Astrocyte (in vitro differentiated cells and primary cell): ENCODE data around the gene RPL35. TPM values are rescaled to one million over a fixed set of nuclear protein-coding genes. Genes with fewer than 3 reads are reported as not detected.

ENCODE experiments used
- DNase-seq: peaks from one replicate; pipeline ENCODE4 v3.0.0-alpha.2; 2010; ENCODE audit warnings: low read depth
- FAIRE-seq: peaks from 2 replicates; lab custom pipeline; 2011; peaks lifted over from hg19 to GRCh38; lab: Jason Lieb, UNC
- H2AFZ ChIP-seq: 2 replicates; pipeline ENCODE4 v1.6.0; 2012; ENCODE audit warnings: low read depth, low read length, inconsistent platforms
- H3K27ac ChIP-seq: 2 replicates; pipeline ENCODE4 v1.5.1; 2011; ENCODE audit warnings: low read depth, low read length, inconsistent platforms
- H3K27me3 ChIP-seq: 2 replicates; pipeline ENCODE4 v1.6.0; 2011; ENCODE audit warnings: low read length, inconsistent platforms; ENCODE audit not compliant: insufficient read depth
- H3K36me3 ChIP-seq: 2 replicates; pipeline ENCODE4 v1.5.1; 2011; ENCODE audit warnings: low read length, inconsistent platforms; ENCODE audit not compliant: insufficient read depth
- H3K4me1 ChIP-seq: 2 replicates; pipeline ENCODE4 v1.5.1; 2011; ENCODE audit warnings: low read length, inconsistent platforms; ENCODE audit not compliant: insufficient read depth
- H3K4me2 ChIP-seq: 2 replicates; pipeline ENCODE4 v1.6.0; 2012; ENCODE audit warnings: low read length, inconsistent platforms
- H3K4me3 ChIP-seq: 2 replicates; pipeline ENCODE4 v1.5.1; 2011; ENCODE audit warnings: low read depth, mild to moderate bottlenecking, low read length, inconsistent platforms; ENCODE audit not compliant: insufficient read depth
- H3K79me2 ChIP-seq: 2 replicates; pipeline ENCODE4 v1.6.0; 2012; ENCODE audit warnings: mild to moderate bottlenecking, low read length, inconsistent platforms; ENCODE audit not compliant: insufficient read depth
- H3K9ac ChIP-seq: 2 replicates; pipeline ENCODE4 v1.6.0; 2012; ENCODE audit warnings: mild to moderate bottlenecking, low read length, inconsistent platforms
- H3K9me3 ChIP-seq: 2 replicates; pipeline ENCODE4 v1.5.1; 2012; ENCODE audit warnings: low read depth, mild to moderate bottlenecking, low read length, inconsistent platforms; ENCODE audit not compliant: insufficient read depth
- H4K20me1 ChIP-seq: 2 replicates; pipeline ENCODE4 v1.6.0; 2012; ENCODE audit warnings: low read length, inconsistent platforms; ENCODE audit not compliant: insufficient read depth
- H3K27ac Mint-ChIP-seq: one replicate; pipeline ENCODE4 v1.8.0; 2021; ENCODE audit warnings: mild to moderate bottlenecking, mixed read lengths; ENCODE audit not compliant: unreplicated experiment
- H3K27me3 Mint-ChIP-seq: one replicate; pipeline ENCODE4 v1.8.0; 2021; ENCODE audit warnings: low read depth, mixed read lengths; ENCODE audit not compliant: unreplicated experiment
- H3K36me3 Mint-ChIP-seq: one replicate; pipeline ENCODE4 v1.8.0; 2021; ENCODE audit warnings: low read depth, mixed read lengths; ENCODE audit not compliant: unreplicated experiment
- H3K4me1 Mint-ChIP-seq: one replicate; pipeline ENCODE4 v1.8.0; 2021; ENCODE audit warnings: low read depth, mixed read lengths; ENCODE audit not compliant: unreplicated experiment
- H3K4me3 Mint-ChIP-seq: one replicate; pipeline ENCODE4 v1.8.0; 2021; ENCODE audit warnings: mild to moderate bottlenecking, moderate library complexity, mixed read lengths; ENCODE audit not compliant: unreplicated experiment
- H3K9me3 Mint-ChIP-seq: one replicate; pipeline ENCODE4 v1.8.0; 2021; ENCODE audit warnings: mild to moderate bottlenecking, mixed read lengths; ENCODE audit not compliant: unreplicated experiment
- EZH2 ChIP-seq: IDR thresholded peaks from 2 replicates; pipeline ENCODE4 v1.6.1; 2012; ENCODE audit warnings: mild to moderate bottlenecking, low read length, inconsistent platforms; ENCODE audit not compliant: insufficient read depth
- total RNA-seq: library from RNA; stranded (reverse); gene quantifications from 2 replicates; pipeline ENCODE4 v1.2.1, GENCODE V29; 2021
- TF ChIP-seq, protein P1 (sequence below): IDR thresholded peaks from 2 replicates; pipeline ENCODE4 v1.5.1; 2011; ENCODE audit warnings: low read depth, mild to moderate bottlenecking, inconsistent platforms, low read length, moderate library complexity; ENCODE audit not compliant: insufficient read depth

Gene RPL35
- total RNA-seq, 1 donor from 2014 or later: 1,259 TPM

- Histone ChIP-seq H3K79me2 (no peaks in the 10 kb centered on the region), H3K4me3 (no peak overlapping the region), H3K27me3 (no peaks in the 10 kb centered on the region), H2AFZ (no peak overlapping the region), H3K4me1 (no peaks in the 10 kb centered on the region), H3K9ac (no peak overlapping the region), H4K20me1 (no peaks in the 10 kb centered on the region), H3K4me2 (no peak overlapping the region), H3K27ac (no peak overlapping the region), H3K36me3 (peaks cover 11% of the 10 kb centered on the region), H3K9me3 (no peaks in the 10 kb centered on the region)
- DNase-seq (no peak), FAIRE-seq (no peak)
- no peaks in the 10 kb centered on the region for H3K27me3 Mint-ChIP-seq
- TF ChIP-seq, protein P1, sequence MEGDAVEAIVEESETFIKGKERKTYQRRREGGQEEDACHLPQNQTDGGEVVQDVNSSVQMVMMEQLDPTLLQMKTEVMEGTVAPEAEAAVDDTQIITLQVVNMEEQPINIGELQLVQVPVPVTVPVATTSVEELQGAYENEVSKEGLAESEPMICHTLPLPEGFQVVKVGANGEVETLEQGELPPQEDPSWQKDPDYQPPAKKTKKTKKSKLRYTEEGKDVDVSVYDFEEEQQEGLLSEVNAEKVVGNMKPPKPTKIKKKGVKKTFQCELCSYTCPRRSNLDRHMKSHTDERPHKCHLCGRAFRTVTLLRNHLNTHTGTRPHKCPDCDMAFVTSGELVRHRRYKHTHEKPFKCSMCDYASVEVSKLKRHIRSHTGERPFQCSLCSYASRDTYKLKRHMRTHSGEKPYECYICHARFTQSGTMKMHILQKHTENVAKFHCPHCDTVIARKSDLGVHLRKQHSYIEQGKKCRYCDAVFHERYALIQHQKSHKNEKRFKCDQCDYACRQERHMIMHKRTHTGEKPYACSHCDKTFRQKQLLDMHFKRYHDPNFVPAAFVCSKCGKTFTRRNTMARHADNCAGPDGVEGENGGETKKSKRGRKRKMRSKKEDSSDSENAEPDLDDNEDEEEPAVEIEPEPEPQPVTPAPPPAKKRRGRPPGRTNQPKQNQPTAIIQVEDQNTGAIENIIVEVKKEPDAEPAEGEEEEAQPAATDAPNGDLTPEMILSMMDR: no peak
- no peak for TF ChIP-seq EZH2
- no peak overlapping the region for H3K27ac Mint-ChIP-seq
- no peaks in the 10 kb centered on the region for H3K9me3 Mint-ChIP-seq
- H3K4me1 Mint-ChIP-seq: no peaks in the 10 kb centered on the region
- H3K36me3 Mint-ChIP-seq: peaks cover 28% of the 10 kb centered on the region
- H3K4me3 Mint-ChIP-seq: no peak overlapping the region
Measured at GRCh38 chr9:124906966-124907365, 45.2 kb upstream of the RPL35 start.

DNA sequence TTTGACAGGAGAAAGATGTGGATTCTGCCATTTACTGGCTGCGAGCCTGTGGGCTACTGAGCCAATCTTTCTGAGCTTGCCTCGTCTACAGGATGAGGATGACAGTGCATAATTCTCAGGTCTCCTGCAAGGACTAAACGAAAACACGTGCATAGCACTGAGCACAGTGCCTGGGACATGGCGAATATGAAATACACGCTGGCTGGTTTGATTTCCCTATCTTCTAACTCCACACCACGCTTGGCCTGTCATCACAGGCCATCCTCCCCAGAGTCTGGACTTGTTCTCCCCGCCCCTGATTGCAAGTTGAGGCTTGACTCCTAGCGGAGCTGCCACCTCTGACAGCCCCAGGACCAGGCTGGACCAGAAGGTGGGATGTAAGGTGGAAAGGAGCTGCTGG lies 38.1 kb upstream of the RPL35 start:
- Histone ChIP-seq H3K36me3 (peaks cover 2% of the 10 kb centered on the region), H3K27ac (no peak overlapping the region), H3K27me3 (no peaks in the 10 kb centered on the region), H3K9ac (no peak overlapping the region), H3K4me2 (no peak overlapping the region), H4K20me1 (peaks cover 11% of the 10 kb centered on the region), H3K4me3 (no peak overlapping the region), H2AFZ (no peak overlapping the region), H3K4me1 (no peaks in the 10 kb centered on the region), H3K9me3 (no peaks in the 10 kb centered on the region), H3K79me2 (no peaks in the 10 kb centered on the region)
- Mint-ChIP-seq H3K36me3 (peaks cover 16% of the 10 kb centered on the region), H3K27me3 (no peaks in the 10 kb centered on the region), H3K4me3 (no peak overlapping the region), H3K4me1 (peaks cover 10% of the 10 kb centered on the region), H3K27ac (no peak overlapping the region), H3K9me3 (no peaks in the 10 kb centered on the region)
- DNase-seq: no peak
- TF ChIP-seq, protein P1: no peak
- no peak for TF ChIP-seq EZH2
- FAIRE-seq: no peak

DNA sequence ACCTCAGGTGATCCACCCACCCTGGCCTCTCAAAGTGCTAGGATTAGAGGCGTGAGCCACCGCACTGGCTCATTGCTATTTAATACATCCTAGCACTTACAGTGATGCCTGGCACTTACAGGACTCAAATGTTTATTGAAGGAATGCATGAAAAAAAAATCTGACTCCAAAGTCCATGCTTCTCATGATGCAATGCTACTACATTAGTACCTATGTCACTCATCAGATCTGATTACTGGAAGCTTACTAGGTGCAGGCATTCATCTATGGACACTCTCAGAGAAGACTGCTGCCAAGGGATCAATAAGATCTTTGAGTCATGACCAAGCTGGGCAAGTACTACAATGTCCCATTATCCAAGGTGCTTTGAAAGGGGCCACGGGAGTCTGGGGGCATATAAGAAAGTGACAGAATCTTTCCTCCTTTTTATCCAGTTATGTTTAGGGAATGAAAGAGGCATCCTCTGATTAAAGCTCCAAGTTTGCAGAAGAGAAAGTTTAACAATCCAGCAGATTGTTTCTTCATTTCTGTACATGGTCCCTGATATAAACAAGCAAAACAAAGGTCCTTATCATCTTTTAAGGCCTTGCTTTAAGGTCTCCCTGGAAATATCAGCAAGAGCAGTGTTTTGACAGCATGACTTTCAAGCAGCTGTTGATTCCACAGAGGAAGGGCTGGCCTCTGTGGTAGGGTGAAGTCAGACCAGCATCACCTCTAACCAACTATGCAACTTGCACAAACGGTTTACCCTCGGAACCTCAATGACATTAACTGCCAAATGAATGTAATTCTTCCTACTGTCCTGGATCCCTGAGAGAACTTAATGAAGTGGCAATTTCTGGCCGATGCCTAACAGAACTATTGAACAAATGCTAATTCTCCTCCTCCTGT lies 36.1 kb upstream of the RPL35 start:
- no peaks in the 10 kb centered on the region for H3K27me3 Mint-ChIP-seq
- no peak overlapping the region for H3K4me3 ChIP-seq
- H4K20me1 ChIP-seq: peaks cover 13% of the 10 kb centered on the region
- H3K4me2 ChIP-seq: no peak overlapping the region
- H3K36me3 ChIP-seq: peaks cover 2% of the 10 kb centered on the region
- TF ChIP-seq EZH2: no peak
- TF ChIP-seq, protein P1: no peak
- no peaks in the 10 kb centered on the region for H3K9me3 ChIP-seq
- H3K27ac Mint-ChIP-seq: peak overlapping the region; percentile 41
- H3K4me3 Mint-ChIP-seq: no peak overlapping the region
- no peak overlapping the region for H3K27ac ChIP-seq
- H3K79me2 ChIP-seq: no peaks in the 10 kb centered on the region
- H3K9me3 Mint-ChIP-seq: no peaks in the 10 kb centered on the region
- peaks cover 16% of the 10 kb centered on the region for H3K36me3 Mint-ChIP-seq
- peaks cover 10% of the 10 kb centered on the region for H3K4me1 Mint-ChIP-seq
- no peak overlapping the region for H2AFZ ChIP-seq
- DNase-seq: peak; percentile 12
- no peaks in the 10 kb centered on the region for H3K4me1 ChIP-seq
- no peak for FAIRE-seq
- H3K9ac ChIP-seq: no peak overlapping the region
- no peaks in the 10 kb centered on the region for H3K27me3 ChIP-seq
